HG03097 (cell line): ENCODE data around the gene CBFA2T2.
"Not testable (repeated sequence)": the region's sequence is repeated elsewhere in the genome, so short reads cannot be mapped to it uniquely, and the experiment has no call there.

Source experiments
- ATAC-seq: cut with Tn5 transposase; IDR thresholded peaks from one replicate; pipeline ENCODE4 v1.9.1; 2021; ENCODE audit not compliant: unreplicated experiment, low FRiP score

CBFA2T2 gene

GRCh38 chr20:33606118-33606771, 116.3 kb downstream of the CBFA2T2 start:
- no peak for ATAC-seq

- ATAC-seq = no peak
These were observed 119.6 kb downstream of the CBFA2T2 start for GRCh38 chr20:33609504-33609903.

GRCh38 chr20:33611106-33611505, 121.2 kb downstream of the CBFA2T2 start:
- no peak for ATAC-seq

GRCh38 chr20:33612001-33612400, 122.1 kb downstream of the CBFA2T2 start:
- no peak for ATAC-seq

GRCh38 chr20:33621717-33622400, 132.0 kb downstream of the CBFA2T2 start:
- ATAC-seq = no peak

DNA sequence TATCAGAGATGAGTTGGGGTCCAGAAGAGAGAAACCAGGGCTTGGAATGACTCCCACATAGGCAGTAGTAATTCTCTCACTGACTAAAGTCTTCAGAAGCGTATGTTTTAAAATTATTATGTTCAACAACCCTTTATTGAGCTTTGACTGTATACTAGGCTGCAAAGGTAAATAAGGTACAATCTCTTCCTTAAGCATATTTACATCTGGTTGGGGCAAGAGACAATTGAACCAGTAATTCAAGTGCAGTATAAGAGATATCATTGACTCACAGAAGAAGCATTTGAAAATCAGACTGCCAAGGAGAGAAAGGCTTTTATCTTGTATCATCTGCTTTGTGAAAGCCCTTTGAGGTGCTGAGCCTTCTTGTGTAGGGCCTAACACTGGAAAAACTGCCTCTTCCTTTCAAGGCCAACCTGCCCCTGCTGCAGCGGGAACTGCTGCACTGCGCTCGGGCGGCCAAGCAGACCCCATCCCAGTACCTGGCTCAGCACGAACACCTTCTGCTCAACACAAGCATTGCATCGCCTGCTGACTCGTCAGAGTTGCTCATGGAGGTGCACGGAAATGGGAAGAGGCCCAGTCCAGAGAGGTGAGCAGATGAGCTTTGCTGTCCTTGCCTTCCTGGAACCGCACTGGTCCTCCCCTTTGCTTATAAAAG, 132.9 kb downstream of the CBFA2T2 start:
- no peak for ATAC-seq

DNA sequence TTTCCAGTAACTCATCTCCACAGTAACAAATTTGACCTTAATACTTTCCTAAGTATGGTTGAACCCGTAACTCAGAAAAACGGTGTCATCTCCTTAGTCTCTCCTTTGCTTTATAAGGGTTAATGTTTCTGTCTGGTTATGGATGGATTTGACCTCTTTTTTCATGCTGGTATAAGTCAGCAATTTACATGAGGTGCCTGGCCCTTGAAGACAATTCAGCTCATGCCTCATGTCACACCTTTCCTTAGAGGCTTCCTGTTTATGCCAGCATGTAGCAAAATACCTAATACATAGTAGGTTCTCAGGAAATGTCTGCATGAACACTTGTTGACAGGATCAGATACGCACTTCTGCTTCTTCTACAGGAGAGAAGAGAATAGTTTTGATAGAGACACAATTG, 134.5 kb downstream of the CBFA2T2 start:
- ATAC-seq = no peak

- no peak for ATAC-seq
These were observed 136.3 kb downstream of the CBFA2T2 start for GRCh38 chr20:33626190-33626589.

GRCh38 chr20:33627577-33628216, 137.8 kb downstream of the CBFA2T2 start:
- no peak for ATAC-seq

- ATAC-seq = no peak
These were observed 139.6 kb downstream of the CBFA2T2 start for GRCh38 chr20:33629533-33629932.

GRCh38 chr20:33629979-33630378, 140.1 kb downstream of the CBFA2T2 start:
- no peak for ATAC-seq

GRCh38 chr20:33630507-33630906, 140.6 kb downstream of the CBFA2T2 start:
- ATAC-seq = no peak

- not testable (repeated sequence) for ATAC-seq
These were observed 142.0 kb downstream of the CBFA2T2 start for GRCh38 chr20:33631910-33632309.

DNA sequence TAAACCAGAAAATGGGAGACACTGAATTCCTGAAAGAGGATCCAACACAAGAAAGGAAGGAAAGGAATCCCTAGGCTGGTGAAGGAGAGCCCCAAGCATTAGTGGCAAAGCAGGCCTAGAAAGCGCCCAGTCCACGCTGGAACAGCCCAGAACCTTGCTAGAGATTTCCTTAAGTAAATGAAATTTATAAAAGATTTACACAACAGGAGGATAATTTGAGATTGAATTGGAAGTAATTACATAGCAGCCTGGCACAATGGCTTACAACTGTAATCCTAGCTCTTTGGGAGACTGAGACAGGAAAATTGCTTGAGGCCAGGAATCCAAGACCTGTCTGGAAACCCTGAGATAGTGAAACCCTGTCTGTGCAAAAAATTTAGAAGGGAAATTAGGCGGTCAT, 145.4 kb downstream of the CBFA2T2 start:
- ATAC-seq = no peak

- no peak for ATAC-seq
These were observed 146.9 kb downstream of the CBFA2T2 start for GRCh38 chr20:33636776-33637175.

GRCh38 chr20:33640287-33640686, 150.4 kb downstream of the CBFA2T2 start:
- ATAC-seq = no peak

DNA sequence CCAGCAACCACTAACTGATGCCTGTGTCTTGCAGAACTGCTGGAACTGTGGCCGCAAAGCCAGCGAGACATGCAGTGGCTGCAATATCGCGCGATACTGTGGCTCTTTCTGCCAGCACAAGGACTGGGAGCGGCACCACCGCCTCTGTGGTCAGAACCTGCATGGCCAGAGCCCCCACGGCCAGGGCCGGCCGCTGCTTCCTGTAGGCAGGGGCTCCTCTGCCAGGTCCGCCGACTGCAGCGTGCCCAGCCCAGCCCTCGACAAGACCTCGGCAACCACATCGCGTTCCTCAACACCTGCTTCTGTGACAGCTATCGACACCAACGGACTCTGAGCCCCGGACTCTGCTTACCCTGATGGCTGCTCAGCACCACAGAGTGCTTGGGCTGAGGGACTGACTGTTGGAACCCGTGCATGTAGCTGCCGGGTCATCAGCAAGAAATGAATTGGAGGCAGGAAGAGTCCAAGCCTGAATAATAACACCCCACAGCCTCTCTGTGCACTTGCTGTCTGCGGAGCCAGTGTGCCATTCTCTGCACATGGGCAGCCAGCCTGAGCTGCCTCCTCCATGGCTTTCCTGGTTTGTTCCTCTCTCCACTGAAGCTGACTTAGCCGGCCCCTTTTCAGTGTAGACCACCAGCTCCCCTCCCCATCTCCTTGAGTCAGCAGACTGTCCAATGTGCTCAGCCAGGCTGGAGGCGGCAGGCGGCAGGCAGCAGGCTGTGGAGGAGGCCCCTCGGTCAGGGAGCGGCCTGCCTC, 154.6 kb downstream of the CBFA2T2 start:
- no peak for ATAC-seq

GRCh38 chr20:33645072-33645358, 155.1 kb downstream of the CBFA2T2 start:
- ATAC-seq = no peak

DNA sequence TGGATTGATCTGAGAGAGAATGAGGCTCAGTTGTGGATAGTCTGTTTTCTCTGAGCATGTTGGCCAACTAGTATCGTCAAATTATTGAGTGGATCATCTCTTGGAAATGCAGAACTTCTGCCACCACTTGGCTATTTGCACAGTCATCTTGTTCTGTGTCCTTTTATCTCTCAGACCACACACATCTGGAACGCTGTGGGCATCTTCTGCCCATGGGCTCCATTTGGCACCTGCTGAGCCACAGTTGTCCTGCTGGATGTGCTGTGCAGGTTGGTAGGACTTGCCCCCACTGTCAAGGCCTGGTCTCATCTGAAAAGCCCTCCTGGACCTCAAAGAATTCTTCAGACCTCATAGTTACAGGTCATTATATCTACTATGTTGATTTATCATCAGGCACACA, 155.5 kb downstream of the CBFA2T2 start:
- no peak for ATAC-seq

DNA sequence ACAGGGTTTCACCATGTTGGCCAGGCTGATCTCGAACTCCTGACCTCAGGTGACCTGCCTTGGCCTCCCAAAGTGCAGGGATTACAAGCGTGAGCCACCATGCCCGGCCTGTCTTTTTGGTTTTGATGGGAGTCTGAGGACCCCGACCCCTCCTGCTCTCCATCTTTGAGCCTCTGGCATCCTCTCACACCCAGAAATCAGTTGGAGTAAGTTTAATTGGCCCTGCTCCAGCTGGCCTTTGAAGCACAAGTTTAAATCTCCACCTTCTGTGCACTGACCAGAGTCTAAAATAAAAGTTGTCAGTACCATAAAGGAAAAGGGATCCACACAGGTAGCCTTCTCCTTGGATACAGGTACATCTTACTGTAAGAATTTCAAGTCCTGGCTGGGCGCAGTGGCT, 156.3 kb downstream of the CBFA2T2 start:
- ATAC-seq = no peak
